Endodermal cell (in vitro differentiated cells): ENCODE measurements around the gene DNAJC3. TPM values are rescaled to one million over a fixed set of nuclear protein-coding genes. Genes with fewer than 3 reads are reported as not detected.
A peak's percentile ranks its signal among the peaks of the same experiment; 100 is the strongest.

Experiments used
- DNase-seq: peaks from one replicate; pipeline ENCODE4 v3.0.0-alpha.2; 2017
- H3K27ac ChIP-seq: 2 replicates; pipeline ENCODE4 v1.5.1; 2013; ENCODE audit warnings: mild to moderate bottlenecking, low read depth, low read length, moderate library complexity
- H3K27me3 ChIP-seq: 2 replicates; pipeline ENCODE4 v1.6.1; 2013; ENCODE audit warnings: mild to moderate bottlenecking, low read length, moderate library complexity; ENCODE audit not compliant: insufficient read depth, control insufficient read depth, poor library complexity, severe bottlenecking
- H3K36me3 ChIP-seq: 2 replicates; pipeline ENCODE4 v1.7.0; 2013; ENCODE audit warnings: mild to moderate bottlenecking, low read length, moderate library complexity; ENCODE audit not compliant: control insufficient read depth, insufficient read depth
- H3K4me1 ChIP-seq: one replicate; pipeline ENCODE4 v1.7.0; 2013; ENCODE audit warnings: low read length; ENCODE audit not compliant: control insufficient read depth, insufficient read depth
- H3K4me3 ChIP-seq: 2 replicates; pipeline ENCODE4 v1.5.1; 2013; ENCODE audit warnings: mild to moderate bottlenecking, low read length, moderate library complexity
- H3K9ac ChIP-seq: 2 replicates; pipeline ENCODE4 v1.6.1; 2013; ENCODE audit warnings: mild to moderate bottlenecking, low read length, moderate library complexity; ENCODE audit not compliant: poor library complexity, severe bottlenecking; ENCODE audit errors: extremely low read depth
- H3K9me3 ChIP-seq: 2 replicates; pipeline ENCODE4 v1.6.1; 2013; ENCODE audit warnings: mild to moderate bottlenecking, low read length, moderate library complexity; ENCODE audit not compliant: control insufficient read depth
- H3K27ac Mint-ChIP-seq: 2 replicates; pipeline ENCODE4 v1.8.0; 2020; ENCODE audit warnings: mixed read lengths
- H3K27me3 Mint-ChIP-seq: 2 replicates; pipeline ENCODE4 v1.8.0; 2021; ENCODE audit warnings: mild to moderate bottlenecking, mixed read lengths; ENCODE audit not compliant: insufficient read depth
- H3K36me3 Mint-ChIP-seq: 2 replicates; pipeline ENCODE4 v1.8.0; 2020; ENCODE audit warnings: low read depth, mixed read lengths
- H3K4me1 Mint-ChIP-seq: 2 replicates; pipeline ENCODE4 v1.8.0; 2020; ENCODE audit warnings: mixed read lengths
- H3K4me3 Mint-ChIP-seq: 2 replicates; pipeline ENCODE4 v1.8.0; 2020; ENCODE audit warnings: mild to moderate bottlenecking, moderate library complexity, mixed read lengths
- H3K9me3 Mint-ChIP-seq: 2 replicates; pipeline ENCODE4 v1.8.0; 2020; ENCODE audit warnings: mild to moderate bottlenecking, mixed read lengths
- CTCF ChIP-seq: fragments of 200-600 bp; sonication (generic); conservative IDR thresholded peaks from 2 replicates; pipeline ENCODE4 v1.5.0; 2021; ENCODE audit warnings: antibody characterized with exemption, mild to moderate bottlenecking
- WGBS, 2 experiments: methylation state at CpG; one replicate each; pipeline versions ENCODE4 v1.1.5 to v1.1.7; 2013; ENCODE audit warnings: missing lambda C conversion rate in 2 of 2, mixed read lengths in 1 of 2; ENCODE audit not compliant: insufficient coverage in 1 of 2, insufficient read length in 1 of 2; 5-methylcytosine and 5-hydroxymethylcytosine counted together
- total RNA-seq, 2 donors: library from RNA; stranded (reverse); fragmentation: NEBNext Ultra II Directional in 1 of 2; extraction: Animal tissue kit (Norgen Biotek cat#: 25700) in 1 of 2; gene quantifications; 2 replicates in 1 of 2; 3 replicates in 1 of 2; pipeline ENCODE4 v1.2.1, GENCODE V29; 2021

Gene DNAJC3
- total RNA-seq, 2 donors from 2014 or later, result 20.6 to 31.5 TPM

GRCh38 chr13:95740979-95741320, 64.0 kb downstream of the DNAJC3 start:
- Histone ChIP-seq H3K27ac (no peak overlapping the region), H3K9me3 (peaks cover 7% of the 10 kb centered on the region), H3K9ac (no peak overlapping the region), H3K36me3 (no peaks in the 10 kb centered on the region), H3K27me3 (no peaks in the 10 kb centered on the region), H3K4me1 (peaks cover 2% of the 10 kb centered on the region), H3K4me3 (peak overlapping the region; percentile 61)
- Mint-ChIP-seq H3K27me3 (no peaks in the 10 kb centered on the region), H3K4me3 (peak overlapping the region; percentile 57), H3K9me3 (peaks cover 18% of the 10 kb centered on the region), H3K36me3 (peaks cover 4% of the 10 kb centered on the region), H3K27ac (peak overlapping the region; percentile 17), H3K4me1 (no peaks in the 10 kb centered on the region)
- TF ChIP-seq CTCF, result no peak
- no peak for DNase-seq

DNA sequence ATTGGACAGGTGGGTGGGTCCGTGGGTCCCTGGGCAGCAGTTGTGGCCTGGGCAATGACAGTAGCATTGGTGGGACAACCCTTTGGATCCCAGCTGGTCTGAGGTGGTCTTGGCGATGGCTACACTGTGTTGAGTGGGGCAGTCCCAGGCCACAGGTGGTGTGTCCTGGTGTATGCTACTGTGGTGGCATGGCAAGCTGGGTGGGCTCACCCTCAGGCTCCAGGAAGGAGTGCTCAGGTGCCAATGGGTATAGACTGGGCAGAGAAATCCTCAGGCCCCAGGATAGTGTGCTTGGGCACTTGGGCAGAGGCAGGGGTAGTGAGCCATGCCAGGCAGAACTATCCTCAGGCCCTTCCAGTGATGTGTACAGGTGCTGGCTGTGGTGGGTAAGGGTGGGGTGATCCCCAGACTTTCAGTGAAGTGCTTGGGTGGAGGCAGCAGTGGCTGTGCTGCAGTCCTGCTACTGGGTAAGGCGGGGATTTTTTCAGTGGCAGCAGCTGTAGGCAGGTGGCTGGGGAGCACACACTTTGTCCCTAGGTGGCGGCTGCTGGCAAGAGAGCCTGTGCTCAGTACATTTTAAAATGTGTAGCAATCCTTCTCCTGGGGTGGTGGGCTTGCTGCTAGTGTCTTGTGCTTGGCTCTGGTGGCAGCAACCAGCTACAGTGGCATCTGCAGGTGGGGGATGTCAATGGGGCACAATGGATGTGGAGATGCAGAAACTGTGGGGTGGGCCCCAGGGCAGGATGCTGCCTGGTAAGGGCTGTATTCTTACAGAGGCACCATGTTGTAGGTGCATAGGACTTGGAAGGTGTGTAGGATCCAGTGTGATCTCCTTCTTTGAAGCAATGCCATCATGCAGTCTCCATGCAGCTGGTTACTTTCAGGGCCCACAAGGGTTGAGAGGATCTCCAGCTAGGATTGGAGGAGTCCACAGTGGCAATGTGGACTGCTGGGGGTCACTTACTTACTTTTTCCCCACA, 64.9 kb downstream of the DNAJC3 start:
- H3K36me3 Mint-ChIP-seq, result peaks cover 4% of the 10 kb centered on the region
- peaks cover 17% of the 10 kb centered on the region for H3K9me3 Mint-ChIP-seq
- Histone ChIP-seq H3K9me3 (peaks cover 7% of the 10 kb centered on the region), H3K4me1 (peaks cover 3% of the 10 kb centered on the region), H3K4me3 (no peak overlapping the region), H3K27ac (no peak overlapping the region), H3K9ac (no peak overlapping the region), H3K36me3 (no peaks in the 10 kb centered on the region), H3K27me3 (no peaks in the 10 kb centered on the region)
- H3K27me3 Mint-ChIP-seq, result no peaks in the 10 kb centered on the region
- DNase-seq, result peak; percentile 44
- WGBS, 2 experiments, result 93% methylated on average over 4 of the region's 4 CpGs; no CpG with 5 or more reads in 1 of the 2 experiments
- TF ChIP-seq CTCF, result no peak
- no peak overlapping the region for H3K27ac Mint-ChIP-seq
- peak overlapping the region; percentile 57 for H3K4me3 Mint-ChIP-seq
- H3K4me1 Mint-ChIP-seq, result no peaks in the 10 kb centered on the region

DNA sequence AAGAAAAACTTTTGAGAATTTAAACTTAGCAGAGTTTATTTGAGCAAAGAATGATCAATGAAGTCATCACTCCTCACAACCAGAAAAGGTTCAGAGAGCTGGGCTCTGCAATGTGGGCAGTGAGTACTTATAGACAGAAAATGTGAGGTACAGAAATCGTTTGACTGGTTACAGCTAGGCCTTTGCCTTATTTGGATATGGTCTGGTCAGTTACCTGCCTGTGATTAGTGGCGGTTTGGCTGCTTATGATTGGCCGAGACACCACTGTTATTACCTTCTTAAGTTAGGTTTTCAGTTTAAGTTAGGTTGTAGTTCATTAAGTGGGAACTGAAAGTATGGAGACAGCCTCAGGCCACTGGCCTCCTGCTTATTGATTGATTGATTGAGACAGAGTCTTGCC, 66.3 kb downstream of the DNAJC3 start:
- H3K36me3 ChIP-seq, result no peaks in the 10 kb centered on the region
- H3K4me3 ChIP-seq, result no peak overlapping the region
- Mint-ChIP-seq H3K27ac (no peak overlapping the region), H3K27me3 (no peaks in the 10 kb centered on the region), H3K9me3 (peaks cover 17% of the 10 kb centered on the region), H3K4me3 (no peak overlapping the region), H3K4me1 (no peaks in the 10 kb centered on the region), H3K36me3 (peaks cover 4% of the 10 kb centered on the region)
- no peak for DNase-seq
- peaks cover 3% of the 10 kb centered on the region for H3K4me1 ChIP-seq
- no peak overlapping the region for H3K27ac ChIP-seq
- TF ChIP-seq CTCF, result no peak
- no peak overlapping the region for H3K9ac ChIP-seq
- H3K9me3 ChIP-seq, result peaks cover 7% of the 10 kb centered on the region
- 75 to 90% methylated on average over 1 to 3 of the region's 3 CpGs for WGBS, 2 experiments
- no peaks in the 10 kb centered on the region for H3K27me3 ChIP-seq
